Globus pallidus (tissue), 1 donor: ENCODE data around the gene SCLY.
A peak's percentile ranks its signal among the peaks of the same experiment; 100 is the strongest.

Experiments used
- DNase-seq: peaks from one replicate; pipeline ENCODE4 v3.0.0-alpha.2; 2015; ENCODE audit warnings: low spot score

The SCLY gene

GRCh38 chr2:238069877-238070276 lies 9.1 kb downstream of the SCLY start:
- no peak for DNase-seq

GRCh38 chr2:238075397-238075796 lies 14.6 kb downstream of the SCLY start:
- no peak for DNase-seq

GRCh38 chr2:238077292-238077691 lies 16.5 kb downstream of the SCLY start:
- no peak for DNase-seq

- no peak for DNase-seq
These were observed 19.1 kb downstream of the SCLY start for GRCh38 chr2:238079874-238080327.

- DNase-seq, result no peak
These were observed 19.7 kb downstream of the SCLY start for GRCh38 chr2:238080518-238080917.

GRCh38 chr2:238081150-238081549 lies 20.3 kb downstream of the SCLY start:
- DNase-seq, result peak; percentile 33

- DNase-seq, result peak; percentile 45
These were observed 20.8 kb downstream of the SCLY start for GRCh38 chr2:238081561-238081960.

- DNase-seq, result no peak
These were observed 21.4 kb downstream of the SCLY start for GRCh38 chr2:238082151-238082550.

GRCh38 chr2:238082827-238083226 lies 22.0 kb downstream of the SCLY start:
- no peak for DNase-seq

- no peak for DNase-seq
These were observed 23.1 kb downstream of the SCLY start for GRCh38 chr2:238083919-238084318.

GRCh38 chr2:238084761-238085160 lies 24.0 kb downstream of the SCLY start:
- DNase-seq, result no peak

- DNase-seq, result no peak
These were observed 25.1 kb downstream of the SCLY start for GRCh38 chr2:238085899-238086298.

GRCh38 chr2:238087211-238087610 lies 26.4 kb downstream of the SCLY start:
- DNase-seq, result peak; percentile 15

- DNase-seq, result no peak
These were observed 30.1 kb downstream of the SCLY start for GRCh38 chr2:238090887-238091286.

GRCh38 chr2:238091436-238092060 lies 30.7 kb downstream of the SCLY start:
- no peak for DNase-seq

GRCh38 chr2:238092486-238093035 lies 31.8 kb downstream of the SCLY start:
- DNase-seq, result no peak

GRCh38 chr2:238093181-238094140 lies 32.7 kb downstream of the SCLY start:
- no peak for DNase-seq

- no peak for DNase-seq
These were observed 33.7 kb downstream of the SCLY start for GRCh38 chr2:238094438-238095022.

GRCh38 chr2:238095143-238095542 lies 34.3 kb downstream of the SCLY start:
- no peak for DNase-seq

GRCh38 chr2:238096311-238097011 lies 35.7 kb downstream of the SCLY start:
- DNase-seq, result no peak

GRCh38 chr2:238097201-238097987 lies 36.6 kb downstream of the SCLY start:
- no peak for DNase-seq
